Body of pancreas (tissue), 4 donors: ENCODE data around the gene SGMS2.

Source experiments
- CTCF ChIP-seq, 7 experiments: fragments of 450-650 bp in 4 of 7; fragments of 200-600 bp in 3 of 7; sonication (generic) in 3 of 7; IDR thresholded peaks; one replicate each; pipeline ENCODE4 v1.5.1; 2016 to 2019; ENCODE audit warnings: antibody characterized with exemption in 7 of 7
- POLR2A ChIP-seq, 3 donors: fragments of 450-650 bp; IDR thresholded peaks; one replicate each; pipeline ENCODE4 v1.6.1; 2016; ENCODE audit warnings: antibody characterized with exemption in 3 of 3, mild to moderate bottlenecking in 2 of 3

DNA sequence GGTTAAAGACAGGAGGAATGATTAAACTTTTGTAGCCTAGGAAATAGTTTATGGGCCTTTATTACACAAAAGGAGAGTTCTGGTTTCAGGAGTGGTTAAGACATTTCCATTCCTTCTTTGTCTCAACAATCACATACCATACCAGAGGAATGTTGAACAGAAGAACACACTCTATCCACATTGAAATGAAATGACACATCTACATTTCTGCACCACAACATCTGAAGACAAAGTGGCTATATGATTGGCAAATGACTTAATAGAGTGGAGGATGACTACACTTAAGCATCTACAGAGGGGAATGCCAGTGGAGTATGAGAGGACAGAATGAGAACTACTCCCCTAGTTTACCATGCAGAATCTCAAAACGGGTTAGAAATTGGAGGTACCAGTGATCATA lies 114.6 kb downstream of the SGMS2 start:
- TF ChIP-seq CTCF (IDR thresholded peaks at IDR 0.05) = no peak
- no peak for TF ChIP-seq POLR2A (IDR thresholded peaks at IDR 0.05)
